NCI-H82 treated with DMSO at 0.1 percent for 48 hours (cell line): ENCODE results near the gene FTCD.

Source experiments
- DNase-seq: peaks from one replicate; lab custom pipeline; 2025; ENCODE audit not compliant: unreplicated experiment; lab: John Stamatoyannopoulos, UW

FTCD gene

DNA sequence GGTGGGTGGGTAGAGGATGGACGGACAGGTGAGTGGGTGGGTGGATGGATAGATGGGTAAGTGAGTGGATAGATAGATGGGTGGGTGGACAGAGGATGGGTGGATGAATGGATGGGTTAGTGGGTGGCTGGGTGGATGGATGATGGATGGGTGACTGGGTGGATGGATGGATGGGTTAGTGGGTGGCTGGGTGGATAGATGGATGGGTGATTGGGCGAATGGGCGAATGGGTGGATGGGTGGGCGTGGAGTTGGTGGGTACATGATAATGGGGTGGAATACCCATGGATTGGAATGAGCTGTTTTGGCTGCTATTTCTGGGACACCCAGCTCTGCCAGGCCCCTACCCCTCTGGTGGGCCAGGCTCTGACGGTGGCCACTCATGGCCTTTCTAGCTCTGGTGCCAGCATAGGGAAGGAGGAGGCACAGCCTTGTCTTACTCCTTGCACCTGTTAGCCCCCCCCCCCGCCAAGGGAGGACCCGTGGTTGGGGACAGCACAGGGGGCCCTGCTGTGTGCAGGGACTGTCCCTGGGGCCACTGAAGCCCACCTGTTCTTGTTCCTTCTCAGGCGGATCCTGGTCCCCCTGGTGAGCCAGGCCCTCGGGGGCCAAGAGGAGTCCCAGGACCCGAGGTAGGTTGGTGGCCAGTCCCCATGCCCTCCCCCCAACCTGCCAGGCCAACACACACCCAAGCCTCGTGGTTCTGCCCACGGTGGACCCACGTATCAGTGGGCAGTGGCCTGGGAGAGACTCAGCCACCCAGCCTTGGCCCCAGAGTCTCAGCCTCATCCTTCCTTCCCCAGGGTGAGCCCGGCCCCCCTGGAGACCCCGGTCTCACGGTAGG, 31.1 kb downstream of the FTCD start:
- DNase-seq: no peak

GRCh38 chr21:46122758-46123683, 32.4 kb downstream of the FTCD start:
- DNase-seq: no peak

- DNase-seq: no peak
These were observed 33.1 kb downstream of the FTCD start for GRCh38 chr21:46122237-46122671.

GRCh38 chr21:46121286-46122221, 33.8 kb downstream of the FTCD start:
- DNase-seq: no peak

- no peak for DNase-seq
These were observed 34.8 kb downstream of the FTCD start for GRCh38 chr21:46120301-46121285.

- DNase-seq: no peak
These were observed 35.6 kb downstream of the FTCD start for GRCh38 chr21:46119637-46120271.

- DNase-seq: no peak
These were observed 36.2 kb downstream of the FTCD start for GRCh38 chr21:46119144-46119636.

GRCh38 chr21:46118316-46119143, 36.8 kb downstream of the FTCD start:
- DNase-seq: no peak

DNA sequence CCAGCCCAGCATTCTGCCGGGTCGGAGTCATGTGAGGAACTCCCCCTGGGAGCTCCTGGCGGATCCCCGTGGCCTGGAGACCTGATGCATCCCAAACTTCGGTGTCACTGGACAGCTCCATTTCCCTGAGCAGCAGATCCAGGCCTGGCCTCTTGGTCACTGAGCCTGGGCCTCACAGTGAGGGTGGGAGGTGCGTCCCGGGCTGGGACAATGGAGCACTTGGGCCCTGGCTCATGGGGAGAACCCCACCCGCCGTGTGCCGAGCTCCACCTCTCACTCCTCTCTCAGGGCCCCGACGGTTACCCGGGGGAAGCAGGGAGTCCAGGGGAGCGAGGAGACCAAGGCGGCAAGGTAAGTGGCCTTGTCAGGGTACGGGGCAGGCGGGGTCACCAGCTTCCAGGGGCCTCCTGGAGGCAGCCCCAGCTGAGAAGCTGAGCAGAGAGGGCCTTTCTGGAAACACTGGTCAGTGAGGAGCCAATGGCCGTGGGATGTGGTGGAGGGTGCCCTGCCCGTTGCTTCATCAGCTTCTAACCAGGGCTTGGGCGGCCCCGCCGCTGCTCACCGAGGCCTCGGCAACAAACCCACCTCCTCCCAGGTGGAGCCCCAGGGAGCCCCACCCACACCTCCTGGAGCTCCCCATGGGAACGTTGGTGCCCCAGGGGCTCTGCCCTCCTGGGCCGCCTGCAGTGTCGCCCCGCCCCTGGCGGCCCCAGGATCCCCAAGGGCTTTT, 37.6 kb downstream of the FTCD start:
- no peak for DNase-seq

DNA sequence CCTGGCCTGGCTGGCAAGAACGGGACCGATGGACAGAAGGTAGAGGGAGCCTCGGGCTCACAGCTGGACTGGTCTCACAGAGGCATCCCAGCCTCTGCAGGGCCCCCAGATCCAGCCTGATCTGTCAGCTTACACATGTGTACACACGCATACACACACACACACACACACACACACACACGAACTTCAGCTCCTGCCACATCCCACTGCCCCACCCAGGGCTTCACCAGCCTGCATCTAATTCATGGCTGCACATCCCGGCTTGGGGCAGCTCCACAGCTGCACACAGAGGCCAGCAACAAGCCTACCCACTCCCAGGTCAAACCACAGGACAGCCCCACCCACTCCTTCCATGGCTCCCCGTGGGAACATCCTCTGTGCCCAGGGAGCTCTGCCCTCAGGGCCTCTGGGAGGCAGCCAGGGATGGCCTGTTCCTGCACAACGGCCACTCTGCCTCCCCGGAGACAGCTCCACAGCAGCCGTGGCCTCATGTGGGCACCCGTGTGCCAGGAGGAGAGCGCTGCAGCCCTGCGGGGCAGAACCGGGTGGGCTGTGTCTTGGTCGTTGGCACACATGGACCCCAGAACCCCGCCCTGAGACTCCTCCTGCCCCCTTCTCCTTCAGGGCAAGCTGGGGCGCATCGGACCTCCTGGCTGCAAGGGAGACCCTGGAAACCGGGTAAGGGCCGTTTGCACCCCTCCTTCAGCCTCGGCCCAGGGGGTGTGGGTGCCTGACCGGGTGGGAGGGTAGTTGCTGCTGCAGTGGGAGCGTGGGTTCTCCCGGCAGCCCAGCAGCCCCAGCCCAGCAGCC, 38.4 kb downstream of the FTCD start:
- DNase-seq: no peak

DNA sequence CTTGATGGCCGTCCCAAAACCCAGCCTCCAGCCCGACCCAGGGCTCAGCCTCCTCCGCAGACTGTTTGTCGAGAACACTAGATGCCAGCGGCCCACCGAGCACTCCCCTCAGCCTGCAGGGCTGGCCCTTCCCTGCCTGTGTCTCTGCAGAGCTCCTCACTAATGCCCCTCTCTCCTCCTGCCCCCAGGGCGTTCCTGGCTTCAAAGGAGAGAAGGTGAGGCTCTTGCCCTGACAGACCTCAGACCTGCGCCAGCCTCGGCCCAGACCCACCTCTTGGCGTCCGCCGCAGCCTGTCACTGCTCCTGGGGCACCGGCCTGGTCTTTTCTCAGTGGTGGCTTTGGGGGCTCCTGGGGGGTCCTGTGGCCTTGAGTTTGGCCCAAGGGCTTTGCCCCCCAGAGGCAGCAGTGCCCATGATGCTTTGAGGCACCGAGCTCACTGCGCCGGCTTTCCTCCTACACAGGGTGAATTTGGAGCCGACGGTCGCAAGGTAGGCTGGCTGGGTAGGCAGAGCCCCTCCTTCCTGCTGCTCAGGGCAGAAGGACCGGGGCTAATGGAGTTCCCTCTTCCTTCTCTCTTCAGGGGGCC, 39.1 kb downstream of the FTCD start:
- DNase-seq: no peak

GRCh38 chr21:46115441-46116188, 39.8 kb downstream of the FTCD start:
- no peak for DNase-seq

- no peak for DNase-seq
These were observed 40.4 kb downstream of the FTCD start for GRCh38 chr21:46114963-46115362.

- no peak for DNase-seq
These were observed 41.7 kb downstream of the FTCD start for GRCh38 chr21:46113497-46114176.

DNA sequence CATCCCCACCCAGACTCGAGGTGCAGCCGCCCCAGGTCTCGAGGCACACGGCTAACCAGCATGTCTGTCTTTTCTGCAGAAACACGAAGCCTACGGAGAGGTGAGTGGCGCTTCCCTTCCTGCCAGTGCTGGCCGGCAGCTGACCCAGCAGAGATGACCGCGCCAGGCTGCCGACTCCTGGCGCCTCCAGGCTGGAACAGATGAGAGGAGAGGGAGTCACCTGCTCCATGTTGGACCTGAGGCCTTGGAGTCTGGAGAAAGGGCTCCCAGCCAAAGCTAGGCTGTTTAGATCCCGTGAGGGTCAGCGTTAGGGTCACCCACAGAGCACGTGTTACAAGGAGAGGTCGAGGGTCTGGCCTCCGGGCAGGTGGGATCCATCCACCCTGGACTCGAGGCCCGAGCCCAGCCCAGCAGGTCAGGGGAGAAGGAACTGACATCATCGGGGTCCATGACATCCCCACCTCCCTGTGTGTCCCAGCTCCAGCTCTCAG, 42.6 kb downstream of the FTCD start:
- DNase-seq: no peak
